Suprapubic skin (tissue), 4 donors: Measurements from ENCODE around the gene RWDD1. TPM values are rescaled to one million over a fixed set of nuclear protein-coding genes. Genes with fewer than 3 reads are reported as not detected.
A peak's percentile ranks its signal among the peaks of the same experiment; 100 is the strongest.

Experiments used
- DNase-seq, 2 donors: peaks; one replicate each; pipeline ENCODE4 v3.0.0-alpha.2; 2019; ENCODE audit warnings: low spot score in 2 of 2
- H3K27ac ChIP-seq: fragments of 200-600 bp; sonication (generic); one replicate; pipeline ENCODE4 v1.5.1; 2019
- H3K27me3 ChIP-seq: fragments of 200-600 bp; sonication (generic); one replicate; pipeline ENCODE4 v1.5.1; 2019
- H3K36me3 ChIP-seq: fragments of 200-600 bp; sonication (generic); one replicate; pipeline ENCODE4 v1.5.1; 2019
- H3K4me1 ChIP-seq: fragments of 200-600 bp; sonication (generic); one replicate; pipeline ENCODE4 v1.5.1; 2019
- H3K4me3 ChIP-seq: fragments of 200-600 bp; sonication (generic); one replicate; pipeline ENCODE4 v1.5.1; 2019; ENCODE audit warnings: mild to moderate bottlenecking
- H3K9me3 ChIP-seq: fragments of 200-600 bp; sonication (generic); one replicate; pipeline ENCODE4 v1.5.1; 2019
- EP300 ChIP-seq: sonication (generic); formaldehyde crosslinking; IDR thresholded peaks from one replicate; pipeline ENCODE4 v1.6.1; 2017; ENCODE audit warnings: antibody characterized with exemption
- POLR2A ChIP-seq, 2 donors: fragments of 450-650 bp; IDR thresholded peaks; one replicate each; pipeline ENCODE4 v1.6.1; 2017; ENCODE audit warnings: antibody characterized with exemption in 2 of 2, mild to moderate bottlenecking in 2 of 2, moderate library complexity in 2 of 2
- POLR2AphosphoS5 ChIP-seq, 3 donors: sonication (generic); formaldehyde crosslinking; IDR thresholded peaks; one replicate each; pipeline ENCODE4 v1.6.1; 2017; ENCODE audit warnings: antibody characterized with exemption in 3 of 3
- WGBS: methylation state at CpG from one replicate; pipeline ENCODE4 v1.1.5; 2018; 5-methylcytosine and 5-hydroxymethylcytosine counted together
- total RNA-seq, 4 donors: library from RNA; depleted of rRNA; stranded (reverse); fragments of >200 nt; gene quantifications; one replicate each; pipeline ENCODE4 v1.1.0, GENCODE V29; 2016
- TF ChIP-seq, protein P1 (sequence below), 2 donors: fragments of 200-600 bp in 1 of 2; fragments of 450-650 bp in 1 of 2; sonication (generic) in 1 of 2; IDR thresholded peaks; one replicate each; pipeline ENCODE4 v1.5.1; 2016 to 2019; ENCODE audit warnings: antibody characterized with exemption in 2 of 2, mild to moderate bottlenecking in 1 of 2, moderate library complexity in 1 of 2

Gene RWDD1
- total RNA-seq, 4 donors from 2014 or later: 24.6 to 38.1 (median 27.1) TPM

DNA sequence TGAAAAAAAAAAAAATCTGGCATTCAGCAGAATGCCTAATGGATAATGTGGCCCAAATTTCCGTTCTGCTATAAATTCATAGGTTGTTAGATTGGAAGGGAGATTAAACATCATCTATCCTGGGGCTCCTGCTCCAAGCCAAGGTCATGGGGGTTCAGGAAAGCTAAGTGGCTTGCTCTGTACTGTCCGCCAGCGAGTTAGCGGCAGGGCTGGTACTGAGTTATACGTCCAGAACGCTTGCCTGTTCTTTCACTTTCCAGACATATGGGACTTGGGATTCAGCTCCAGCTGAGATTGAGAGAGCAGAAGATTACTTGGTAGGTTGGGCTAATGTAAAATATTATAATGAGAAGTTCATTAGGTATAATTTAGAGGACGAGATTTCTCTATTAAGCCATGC, 858 bp downstream of the RWDD1 start:
- peak overlapping the region; percentile 94 for H3K27ac ChIP-seq
- TF ChIP-seq EP300 (no peak), POLR2AphosphoS5 (IDR thresholded peaks at IDR 0.05) (no peak), POLR2A (IDR thresholded peaks at IDR 0.05) (no peak)
- TF ChIP-seq, protein P1, sequence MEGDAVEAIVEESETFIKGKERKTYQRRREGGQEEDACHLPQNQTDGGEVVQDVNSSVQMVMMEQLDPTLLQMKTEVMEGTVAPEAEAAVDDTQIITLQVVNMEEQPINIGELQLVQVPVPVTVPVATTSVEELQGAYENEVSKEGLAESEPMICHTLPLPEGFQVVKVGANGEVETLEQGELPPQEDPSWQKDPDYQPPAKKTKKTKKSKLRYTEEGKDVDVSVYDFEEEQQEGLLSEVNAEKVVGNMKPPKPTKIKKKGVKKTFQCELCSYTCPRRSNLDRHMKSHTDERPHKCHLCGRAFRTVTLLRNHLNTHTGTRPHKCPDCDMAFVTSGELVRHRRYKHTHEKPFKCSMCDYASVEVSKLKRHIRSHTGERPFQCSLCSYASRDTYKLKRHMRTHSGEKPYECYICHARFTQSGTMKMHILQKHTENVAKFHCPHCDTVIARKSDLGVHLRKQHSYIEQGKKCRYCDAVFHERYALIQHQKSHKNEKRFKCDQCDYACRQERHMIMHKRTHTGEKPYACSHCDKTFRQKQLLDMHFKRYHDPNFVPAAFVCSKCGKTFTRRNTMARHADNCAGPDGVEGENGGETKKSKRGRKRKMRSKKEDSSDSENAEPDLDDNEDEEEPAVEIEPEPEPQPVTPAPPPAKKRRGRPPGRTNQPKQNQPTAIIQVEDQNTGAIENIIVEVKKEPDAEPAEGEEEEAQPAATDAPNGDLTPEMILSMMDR (IDR thresholded peaks at IDR 0.05): no peak
- 5% methylated on average over 7 of the region's 7 CpGs for WGBS
- H3K4me1 ChIP-seq: peaks cover 35% of the 10 kb centered on the region
- no peaks in the 10 kb centered on the region for H3K27me3 ChIP-seq
- no peak for DNase-seq
- H3K9me3 ChIP-seq: no peaks in the 10 kb centered on the region
- peaks cover 14% of the 10 kb centered on the region for H3K36me3 ChIP-seq
- peak overlapping the region; percentile 59 for H3K4me3 ChIP-seq

- peaks cover 16% of the 10 kb centered on the region for H3K36me3 ChIP-seq
- H3K9me3 ChIP-seq: no peaks in the 10 kb centered on the region
- no peak for DNase-seq
- no peak overlapping the region for H3K27ac ChIP-seq
- H3K27me3 ChIP-seq: no peaks in the 10 kb centered on the region
- 88% methylated on average over 2 of the region's 2 CpGs for WGBS
- H3K4me3 ChIP-seq: no peak overlapping the region
- TF ChIP-seq POLR2AphosphoS5 (IDR thresholded peaks at IDR 0.05) (no peak), POLR2A (IDR thresholded peaks at IDR 0.05) (no peak), EP300 (no peak)
- TF ChIP-seq, protein P1 (IDR thresholded peaks at IDR 0.05): no peak
- peaks cover 26% of the 10 kb centered on the region for H3K4me1 ChIP-seq
Measured at GRCh38 chr6:116575227-116575626, 3.9 kb downstream of the RWDD1 start.

- TF ChIP-seq, protein P1 (IDR thresholded peaks at IDR 0.05): no peak
- TF ChIP-seq EP300 (no peak), POLR2AphosphoS5 (IDR thresholded peaks at IDR 0.05) (no peak), POLR2A (IDR thresholded peaks at IDR 0.05) (no peak)
- H3K27me3 ChIP-seq: no peaks in the 10 kb centered on the region
- no peak overlapping the region for H3K27ac ChIP-seq
- H3K4me1 ChIP-seq: peaks cover 17% of the 10 kb centered on the region
- no peak for DNase-seq
- H3K36me3 ChIP-seq: peaks cover 18% of the 10 kb centered on the region
- no peaks in the 10 kb centered on the region for H3K9me3 ChIP-seq
- 92% methylated on average over 5 of the region's 5 CpGs for WGBS
- no peak overlapping the region for H3K4me3 ChIP-seq
Measured at GRCh38 chr6:116577486-116577885, 6.2 kb downstream of the RWDD1 start.

GRCh38 chr6:116578335-116578734, 7.0 kb downstream of the RWDD1 start:
- H3K4me1 ChIP-seq: peaks cover 8% of the 10 kb centered on the region
- no peak for DNase-seq
- TF ChIP-seq, protein P1 (IDR thresholded peaks at IDR 0.05): no peak
- no peak for TF ChIP-seq POLR2A (IDR thresholded peaks at IDR 0.05)
- TF ChIP-seq EP300: no peak
- TF ChIP-seq POLR2AphosphoS5 (IDR thresholded peaks at IDR 0.05): no peak
- peaks cover 23% of the 10 kb centered on the region for H3K36me3 ChIP-seq
- H3K9me3 ChIP-seq: no peaks in the 10 kb centered on the region
- H3K4me3 ChIP-seq: no peak overlapping the region
- no peak overlapping the region for H3K27ac ChIP-seq
- no peaks in the 10 kb centered on the region for H3K27me3 ChIP-seq

GRCh38 chr6:116579143-116579542, 7.8 kb downstream of the RWDD1 start:
- peaks cover 27% of the 10 kb centered on the region for H3K36me3 ChIP-seq
- TF ChIP-seq POLR2AphosphoS5 (IDR thresholded peaks at IDR 0.05) (no peak), POLR2A (IDR thresholded peaks at IDR 0.05) (no peak), EP300 (no peak)
- TF ChIP-seq, protein P1 (IDR thresholded peaks at IDR 0.05): no peak

More at GRCh38 chr6:116579143-116579542, 7.8 kb downstream of the RWDD1 start:
- Histone ChIP-seq H3K4me3 (no peak overlapping the region), H3K4me1 (peaks cover under 1% of the 10 kb centered on the region), H3K9me3 (no peaks in the 10 kb centered on the region), H3K27ac (no peak overlapping the region), H3K27me3 (no peaks in the 10 kb centered on the region)
- no peak for DNase-seq
- WGBS: 64% methylated on average over 1 of the region's 1 CpG
